GM23338 (cell line): ENCODE results near the gene GPR151. TPM values are rescaled to one million over a fixed set of nuclear protein-coding genes. Genes with fewer than 3 reads are reported as not detected.

Experiments used
- ATAC-seq: fragments of 200-7000 bp; cut with Tn5 transposase; 3 replicates; pipeline ENCODE4 v1.9.1; 2020
- DNase-seq: peaks from one replicate; pipeline ENCODE4 v3.0.0-alpha.2; 2015; ENCODE audit warnings: low spot score
- H2AFZ ChIP-seq: fragments of 200-600 bp; sonication (generic); 2 replicates; pipeline ENCODE4 v1.8.0; 2016; ENCODE audit warnings: antibody characterized with exemption, mild to moderate bottlenecking, moderate library complexity
- H3F3A ChIP-seq: fragments of 200-600 bp; sonication (generic); replicated peaks from 2 replicates; pipeline ENCODE4 v1.8.0; 2017; ENCODE audit warnings: antibody characterized with exemption, mixed run types, low read depth
- H3K27ac ChIP-seq: fragments of 200-600 bp; sonication (generic); 2 replicates; pipeline ENCODE4 v1.6.1; 2016; ENCODE audit warnings: low read depth
- H3K27me3 ChIP-seq: fragments of 200-600 bp; sonication (generic); 2 replicates; pipeline ENCODE4 v1.8.0; 2016; ENCODE audit warnings: mild to moderate bottlenecking, mixed run types, moderate library complexity; ENCODE audit not compliant: insufficient read depth
- H3K36me3 ChIP-seq: fragments of 200-600 bp; sonication (generic); 2 replicates; pipeline ENCODE4 v1.8.0; 2016; ENCODE audit warnings: mild to moderate bottlenecking; ENCODE audit not compliant: insufficient read depth
- H3K4me1 ChIP-seq: fragments of 200-600 bp; sonication (generic); 2 replicates; pipeline ENCODE4 v1.8.0; 2016; ENCODE audit warnings: mild to moderate bottlenecking, moderate library complexity; ENCODE audit not compliant: insufficient read depth
- H3K4me2 ChIP-seq: fragments of 200-600 bp; sonication (generic); 2 replicates; pipeline ENCODE4 v1.7.1; 2017; ENCODE audit warnings: mixed run types
- H3K4me3 ChIP-seq: fragments of 200-600 bp; sonication (generic); 2 replicates; pipeline ENCODE4 v1.6.1; 2016; ENCODE audit warnings: mixed run types
- H3K79me2 ChIP-seq: fragments of 200-600 bp; sonication (generic); replicated peaks from 2 replicates; pipeline ENCODE4 v1.8.0; 2017; ENCODE audit warnings: mild to moderate bottlenecking; ENCODE audit not compliant: insufficient read depth
- H3K9me2 ChIP-seq: fragments of 200-600 bp; sonication (generic); 2 replicates; pipeline ENCODE4 v1.8.0; 2017; ENCODE audit not compliant: insufficient read depth
- H4K20me1 ChIP-seq: fragments of 200-600 bp; sonication (generic); replicated peaks from 2 replicates; pipeline ENCODE4 v1.8.0; 2017; ENCODE audit warnings: mild to moderate bottlenecking; ENCODE audit not compliant: insufficient read depth
- H3K27ac Mint-ChIP-seq: 2 replicates; pipeline ENCODE4 v1.8.0; 2020; ENCODE audit warnings: inconsistent platforms, mild to moderate bottlenecking, moderate library complexity, mixed read lengths
- H3K27me3 Mint-ChIP-seq: 3 replicates; pipeline ENCODE4 v1.8.0; 2022; ENCODE audit warnings: low read depth, mild to moderate bottlenecking, moderate library complexity, mixed read lengths, inconsistent platforms; ENCODE audit not compliant: insufficient read depth, poor library complexity
- H3K36me3 Mint-ChIP-seq: 3 replicates; pipeline ENCODE4 v1.8.0; 2021; ENCODE audit warnings: low read depth, mild to moderate bottlenecking, inconsistent platforms, moderate library complexity, mixed read lengths
- H3K4me1 Mint-ChIP-seq: 3 replicates; pipeline ENCODE4 v1.8.0; 2020; ENCODE audit warnings: mild to moderate bottlenecking, inconsistent platforms, mixed read lengths
- H3K4me3 Mint-ChIP-seq: 3 replicates; pipeline ENCODE4 v1.8.0; 2021; ENCODE audit warnings: moderate library complexity, mild to moderate bottlenecking, inconsistent platforms, mixed read lengths
- H3K9me3 Mint-ChIP-seq: 3 replicates; pipeline ENCODE4 v1.8.0; 2020; ENCODE audit warnings: moderate library complexity, mild to moderate bottlenecking, inconsistent platforms, mixed read lengths
- CREB1 ChIP-seq: fragments of 250-450 bp; sonication (Bioruptor Pico); IDR thresholded peaks from 2 replicates; pipeline ENCODE4 v1.5.0; 2020; ENCODE audit warnings: low read depth, mild to moderate bottlenecking, moderate library complexity
- EZH2 ChIP-seq: fragments of 200-600 bp; sonication (generic); IDR thresholded peaks from one replicate; pipeline ENCODE4 v1.8.0; 2017; ENCODE audit warnings: antibody characterized with exemption, mild to moderate bottlenecking, low read depth; ENCODE audit not compliant: unreplicated experiment
- EZH2phosphoT487 ChIP-seq: fragments of 200-600 bp; sonication (generic); IDR thresholded peaks from one replicate; pipeline ENCODE4 v1.8.1; 2018; ENCODE audit warnings: antibody characterized with exemption; ENCODE audit not compliant: unreplicated experiment
- JUNB ChIP-seq: IDR thresholded peaks from one replicate; pipeline ENCODE4 v1.6.1; 2016; ENCODE audit warnings: antibody characterized with exemption; ENCODE audit not compliant: unreplicated experiment
- NANOG ChIP-seq: IDR thresholded peaks from 2 replicates; pipeline ENCODE4 v1.6.1; 2016; ENCODE audit warnings: antibody characterized with exemption, borderline replicate concordance
- POLR2AphosphoS5 ChIP-seq: IDR thresholded peaks from 2 replicates; pipeline ENCODE4 v1.6.1; 2016; ENCODE audit warnings: antibody characterized with exemption, low read depth
- STAT1 ChIP-seq: IDR thresholded peaks from one replicate; pipeline ENCODE4 v1.6.1; 2016; ENCODE audit warnings: antibody characterized with exemption; ENCODE audit not compliant: unreplicated experiment
- ZNF331 ChIP-seq: fragments of 250-450 bp; sonication (Bioruptor Pico); IDR thresholded peaks from 2 replicates; pipeline ENCODE4 v1.5.0; 2020; ENCODE audit warnings: low read depth, mild to moderate bottlenecking, moderate library complexity
- polyA plus RNA-seq: library from polyadenylated mRNA; unstranded; fragments of >200 nt; fragmentation: Nextera tagmentation; extraction: Ambion mirVana; gene quantifications from 2 replicates; pipeline ENCODE4 v1.2.1, GENCODE V29; 2016
- total RNA-seq: library from RNA; depleted of rRNA; stranded (reverse); fragments of >200 nt; shearing (Covaris generic); gene quantifications from 2 replicates; pipeline ENCODE4 v1.2.3, GENCODE V29; 2014
- TF ChIP-seq, protein P1 (sequence below): IDR thresholded peaks from one replicate; pipeline ENCODE4 v1.6.1; 2018; ENCODE audit warnings: antibody characterized with exemption; ENCODE audit not compliant: unreplicated experiment
- TF ChIP-seq, protein P2 (sequence below): fragments of 250-450 bp; sonication (Bioruptor Pico); IDR thresholded peaks from 2 replicates; pipeline ENCODE4 v1.5.0; 2020; ENCODE audit warnings: mild to moderate bottlenecking, moderate library complexity
- TF ChIP-seq, protein P3 (sequence below): IDR thresholded peaks from 2 replicates; pipeline ENCODE4 v1.6.1; 2016; ENCODE audit warnings: antibody characterized with exemption

Gene GPR151
- total and polyA plus RNA-seq, 2 experiments from 2014 or later, result not detected

- TF ChIP-seq, protein P1, sequence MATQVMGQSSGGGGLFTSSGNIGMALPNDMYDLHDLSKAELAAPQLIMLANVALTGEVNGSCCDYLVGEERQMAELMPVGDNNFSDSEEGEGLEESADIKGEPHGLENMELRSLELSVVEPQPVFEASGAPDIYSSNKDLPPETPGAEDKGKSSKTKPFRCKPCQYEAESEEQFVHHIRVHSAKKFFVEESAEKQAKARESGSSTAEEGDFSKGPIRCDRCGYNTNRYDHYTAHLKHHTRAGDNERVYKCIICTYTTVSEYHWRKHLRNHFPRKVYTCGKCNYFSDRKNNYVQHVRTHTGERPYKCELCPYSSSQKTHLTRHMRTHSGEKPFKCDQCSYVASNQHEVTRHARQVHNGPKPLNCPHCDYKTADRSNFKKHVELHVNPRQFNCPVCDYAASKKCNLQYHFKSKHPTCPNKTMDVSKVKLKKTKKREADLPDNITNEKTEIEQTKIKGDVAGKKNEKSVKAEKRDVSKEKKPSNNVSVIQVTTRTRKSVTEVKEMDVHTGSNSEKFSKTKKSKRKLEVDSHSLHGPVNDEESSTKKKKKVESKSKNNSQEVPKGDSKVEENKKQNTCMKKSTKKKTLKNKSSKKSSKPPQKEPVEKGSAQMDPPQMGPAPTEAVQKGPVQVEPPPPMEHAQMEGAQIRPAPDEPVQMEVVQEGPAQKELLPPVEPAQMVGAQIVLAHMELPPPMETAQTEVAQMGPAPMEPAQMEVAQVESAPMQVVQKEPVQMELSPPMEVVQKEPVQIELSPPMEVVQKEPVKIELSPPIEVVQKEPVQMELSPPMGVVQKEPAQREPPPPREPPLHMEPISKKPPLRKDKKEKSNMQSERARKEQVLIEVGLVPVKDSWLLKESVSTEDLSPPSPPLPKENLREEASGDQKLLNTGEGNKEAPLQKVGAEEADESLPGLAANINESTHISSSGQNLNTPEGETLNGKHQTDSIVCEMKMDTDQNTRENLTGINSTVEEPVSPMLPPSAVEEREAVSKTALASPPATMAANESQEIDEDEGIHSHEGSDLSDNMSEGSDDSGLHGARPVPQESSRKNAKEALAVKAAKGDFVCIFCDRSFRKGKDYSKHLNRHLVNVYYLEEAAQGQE, result no peak
- no peak for TF ChIP-seq ZNF331 (CRISPR knock-in tag)
Observed at GRCh38 chr5:146507428-146507827, 8.6 kb downstream of the GPR151 start (continued).

GRCh38 chr5:146499680-146500079, 16.3 kb downstream of the GPR151 start:
- Histone ChIP-seq H2AFZ (no peak overlapping the region), H3K4me2 (no peak overlapping the region), H4K20me1 (no peaks in the 10 kb centered on the region; the same call in 1 of the 2 replicates), H3K36me3 (peaks cover 19% of the 10 kb centered on the region; the same call in 1 of the 2 replicates), H3K79me2 (no peaks in the 10 kb centered on the region; the same call in 1 of the 2 replicates), H3F3A (no peaks in the 10 kb centered on the region), H3K27me3 (no peaks in the 10 kb centered on the region), H3K4me3 (no peak overlapping the region), H3K4me1 (no peaks in the 10 kb centered on the region), H3K27ac (no peak overlapping the region), H3K9me2 (no peaks in the 10 kb centered on the region)
- ATAC-seq (no peak), DNase-seq (no peak)
- H3K27ac Mint-ChIP-seq, result no peak overlapping the region
- peaks cover 32% of the 10 kb centered on the region for H3K36me3 Mint-ChIP-seq
- H3K4me3 Mint-ChIP-seq, result no peak overlapping the region
- no peaks in the 10 kb centered on the region; the same call in 2 of the 3 replicates for H3K9me3 Mint-ChIP-seq
- no peaks in the 10 kb centered on the region for H3K4me1 Mint-ChIP-seq
- H3K27me3 Mint-ChIP-seq, result peaks cover 2% of the 10 kb centered on the region
- TF ChIP-seq, protein P2, sequence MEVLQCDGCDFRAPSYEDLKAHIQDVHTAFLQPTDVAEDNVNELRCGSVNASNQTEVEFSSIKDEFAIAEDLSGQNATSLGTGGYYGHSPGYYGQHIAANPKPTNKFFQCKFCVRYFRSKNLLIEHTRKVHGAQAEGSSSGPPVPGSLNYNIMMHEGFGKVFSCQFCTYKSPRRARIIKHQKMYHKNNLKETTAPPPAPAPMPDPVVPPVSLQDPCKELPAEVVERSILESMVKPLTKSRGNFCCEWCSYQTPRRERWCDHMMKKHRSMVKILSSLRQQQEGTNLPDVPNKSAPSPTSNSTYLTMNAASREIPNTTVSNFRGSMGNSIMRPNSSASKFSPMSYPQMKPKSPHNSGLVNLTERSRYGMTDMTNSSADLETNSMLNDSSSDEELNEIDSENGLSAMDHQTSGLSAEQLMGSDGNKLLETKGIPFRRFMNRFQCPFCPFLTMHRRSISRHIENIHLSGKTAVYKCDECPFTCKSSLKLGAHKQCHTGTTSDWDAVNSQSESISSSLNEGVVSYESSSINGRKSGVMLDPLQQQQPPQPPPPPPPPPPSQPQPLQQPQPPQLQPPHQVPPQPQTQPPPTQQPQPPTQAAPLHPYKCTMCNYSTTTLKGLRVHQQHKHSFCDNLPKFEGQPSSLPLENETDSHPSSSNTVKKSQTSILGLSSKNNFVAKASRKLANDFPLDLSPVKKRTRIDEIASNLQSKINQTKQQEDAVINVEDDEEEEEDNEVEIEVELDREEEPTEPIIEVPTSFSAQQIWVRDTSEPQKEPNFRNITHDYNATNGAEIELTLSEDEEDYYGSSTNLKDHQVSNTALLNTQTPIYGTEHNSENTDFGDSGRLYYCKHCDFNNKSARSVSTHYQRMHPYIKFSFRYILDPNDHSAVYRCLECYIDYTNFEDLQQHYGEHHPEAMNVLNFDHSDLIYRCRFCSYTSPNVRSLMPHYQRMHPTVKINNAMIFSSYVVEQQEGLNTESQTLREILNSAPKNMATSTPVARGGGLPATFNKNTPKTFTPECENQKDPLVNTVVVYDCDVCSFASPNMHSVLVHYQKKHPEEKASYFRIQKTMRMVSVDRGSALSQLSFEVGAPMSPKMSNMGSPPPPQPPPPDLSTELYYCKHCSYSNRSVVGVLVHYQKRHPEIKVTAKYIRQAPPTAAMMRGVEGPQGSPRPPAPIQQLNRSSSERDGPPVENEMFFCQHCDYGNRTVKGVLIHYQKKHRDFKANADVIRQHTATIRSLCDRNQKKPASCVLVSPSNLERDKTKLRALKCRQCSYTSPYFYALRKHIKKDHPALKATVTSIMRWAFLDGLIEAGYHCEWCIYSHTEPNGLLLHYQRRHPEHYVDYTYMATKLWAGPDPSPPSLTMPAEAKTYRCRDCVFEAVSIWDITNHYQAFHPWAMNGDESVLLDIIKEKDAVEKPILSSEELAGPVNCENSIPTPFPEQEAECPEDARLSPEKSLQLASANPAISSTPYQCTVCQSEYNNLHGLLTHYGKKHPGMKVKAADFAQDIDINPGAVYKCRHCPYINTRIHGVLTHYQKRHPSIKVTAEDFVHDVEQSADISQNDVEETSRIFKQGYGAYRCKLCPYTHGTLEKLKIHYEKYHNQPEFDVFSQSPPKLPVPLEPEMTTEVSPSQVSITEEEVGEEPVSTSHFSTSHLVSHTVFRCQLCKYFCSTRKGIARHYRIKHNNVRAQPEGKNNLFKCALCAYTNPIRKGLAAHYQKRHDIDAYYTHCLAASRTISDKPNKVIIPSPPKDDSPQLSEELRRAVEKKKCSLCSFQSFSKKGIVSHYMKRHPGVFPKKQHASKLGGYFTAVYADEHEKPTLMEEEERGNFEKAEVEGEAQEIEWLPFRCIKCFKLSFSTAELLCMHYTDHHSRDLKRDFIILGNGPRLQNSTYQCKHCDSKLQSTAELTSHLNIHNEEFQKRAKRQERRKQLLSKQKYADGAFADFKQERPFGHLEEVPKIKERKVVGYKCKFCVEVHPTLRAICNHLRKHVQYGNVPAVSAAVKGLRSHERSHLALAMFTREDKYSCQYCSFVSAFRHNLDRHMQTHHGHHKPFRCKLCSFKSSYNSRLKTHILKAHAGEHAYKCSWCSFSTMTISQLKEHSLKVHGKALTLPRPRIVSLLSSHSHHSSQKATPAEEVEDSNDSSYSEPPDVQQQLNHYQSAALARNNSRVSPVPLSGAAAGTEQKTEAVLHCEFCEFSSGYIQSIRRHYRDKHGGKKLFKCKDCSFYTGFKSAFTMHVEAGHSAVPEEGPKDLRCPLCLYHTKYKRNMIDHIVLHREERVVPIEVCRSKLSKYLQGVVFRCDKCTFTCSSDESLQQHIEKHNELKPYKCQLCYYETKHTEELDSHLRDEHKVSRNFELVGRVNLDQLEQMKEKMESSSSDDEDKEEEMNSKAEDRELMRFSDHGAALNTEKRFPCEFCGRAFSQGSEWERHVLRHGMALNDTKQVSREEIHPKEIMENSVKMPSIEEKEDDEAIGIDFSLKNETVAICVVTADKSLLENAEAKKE (CRISPR knock-in tag), result no peak
- TF ChIP-seq EZH2phosphoT487, result no peak
- no peak for TF ChIP-seq POLR2AphosphoS5
- TF ChIP-seq, protein P1, result no peak
- TF ChIP-seq, protein P3, sequence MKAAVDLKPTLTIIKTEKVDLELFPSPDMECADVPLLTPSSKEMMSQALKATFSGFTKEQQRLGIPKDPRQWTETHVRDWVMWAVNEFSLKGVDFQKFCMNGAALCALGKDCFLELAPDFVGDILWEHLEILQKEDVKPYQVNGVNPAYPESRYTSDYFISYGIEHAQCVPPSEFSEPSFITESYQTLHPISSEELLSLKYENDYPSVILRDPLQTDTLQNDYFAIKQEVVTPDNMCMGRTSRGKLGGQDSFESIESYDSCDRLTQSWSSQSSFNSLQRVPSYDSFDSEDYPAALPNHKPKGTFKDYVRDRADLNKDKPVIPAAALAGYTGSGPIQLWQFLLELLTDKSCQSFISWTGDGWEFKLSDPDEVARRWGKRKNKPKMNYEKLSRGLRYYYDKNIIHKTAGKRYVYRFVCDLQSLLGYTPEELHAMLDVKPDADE, result no peak
- TF ChIP-seq EZH2, result no peak
- TF ChIP-seq CREB1 (CRISPR knock-in tag), result no peak
- TF ChIP-seq ZNF331 (CRISPR knock-in tag), result no peak
- no peak for TF ChIP-seq STAT1
- no peak for TF ChIP-seq JUNB
- no peak for TF ChIP-seq NANOG
